SK-N-MC (cell line): Measurements from ENCODE around the gene GJA8.
"Not testable (repeated sequence)": the region's sequence is repeated elsewhere in the genome, so short reads cannot be mapped to it uniquely, and the experiment has no call there.

Experiments
- EZH2 ChIP-seq: fragments of 200-600 bp; sonication (generic); IDR thresholded peaks from one replicate; pipeline ENCODE4 v1.6.1; 2017; ENCODE audit warnings: antibody characterized with exemption
- POLR2AphosphoS5 ChIP-seq: IDR thresholded peaks from 2 replicates; pipeline ENCODE4 v1.6.1; 2012; ENCODE audit warnings: mild to moderate bottlenecking, low read depth, low read length, borderline replicate concordance

GRCh38 chr1:147942563-147942962 is 40.0 kb downstream of the GJA8 start:
- TF ChIP-seq EZH2, POLR2AphosphoS5: not testable (repeated sequence)
